B cell (primary cell): Measurements from ENCODE around the gene DNAAF3. TPM values are rescaled to one million over a fixed set of nuclear protein-coding genes. Genes with fewer than 3 reads are reported as not detected.

ENCODE experiments used
- ATAC-seq: fragments of 200-7000 bp; cut with Tn5 transposase; one replicate; pipeline ENCODE4 v1.10.0; 2021; ENCODE audit warnings: low read depth, mild to moderate bottlenecking, moderate number of reproducible peaks, moderate library complexity
- CTCF ChIA-PET: fragments of 350-600 bp; sonication (Branson Sonifier 250); formaldehyde crosslinking; loops from one replicate; lab custom pipeline; 2021; ENCODE audit warnings: antibody characterized with exemption, inconsistent platforms; lab: Charles Lee
- POLR2A ChIA-PET: fragments of 350-600 bp; sonication (Branson Sonifier 250); formaldehyde crosslinking; loops from one replicate; lab custom pipeline; 2021; ENCODE audit warnings: antibody characterized with exemption; lab: Charles Lee
- DNase-seq: peaks from one replicate; pipeline ENCODE4 v3.0.0; 2013
- H2AFZ ChIP-seq: 2 replicates; pipeline ENCODE4 v1.6.1; 2012; ENCODE audit warnings: mild to moderate bottlenecking, low read depth, low read length; ENCODE audit not compliant: insufficient read depth, poor library complexity, severe bottlenecking
- H3K27ac ChIP-seq, 2 donors: 1 replicate in 1 of 2; 2 replicates in 1 of 2; pipeline ENCODE4 v1.5.1; 2012 to 2013; ENCODE audit warnings: low read length in 2 of 2, mild to moderate bottlenecking in 2 of 2, moderate library complexity in 1 of 2
- H3K27me3 ChIP-seq, 4 experiments: fragments of 200-600 bp in 1 of 4; sonication (generic) in 1 of 4; replicated peaks in 1 of 4; 1 replicate in 2 of 4; 2 replicates in 2 of 4; pipeline versions ENCODE4 v1.6.1 to v1.7.0; 2013 to 2016; ENCODE audit warnings: low read length in 3 of 4, mild to moderate bottlenecking in 2 of 4, mixed read lengths in 1 of 4, moderate library complexity in 1 of 4; ENCODE audit not compliant: insufficient read depth in 4 of 4, control insufficient read depth in 3 of 4; ENCODE audit errors: control extremely low read depth in 1 of 4
- H3K36me3 ChIP-seq, 2 experiments: replicated peaks in 1 of 2; 1 replicate in 1 of 2; 2 replicates in 1 of 2; pipeline versions ENCODE4 v1.6.1 to v1.7.1; 2013; ENCODE audit warnings: low read length in 1 of 2; ENCODE audit not compliant: insufficient read depth in 2 of 2, control insufficient read depth in 1 of 2; ENCODE audit errors: control extremely low read depth in 1 of 2, extremely low read depth in 1 of 2
- H3K4me1 ChIP-seq, 2 donors: fragments of 200-600 bp in 1 of 2; sonication (generic) in 1 of 2; 1 replicate in 1 of 2; 2 replicates in 1 of 2; pipeline versions ENCODE4 v1.5.1 to v1.6.1; 2013 to 2017; ENCODE audit warnings: low read length in 2 of 2; ENCODE audit not compliant: control insufficient read depth in 2 of 2, insufficient read depth in 2 of 2
- H3K4me2 ChIP-seq: replicated peaks from 2 replicates; pipeline ENCODE3; 2012; ENCODE audit warnings: mild to moderate bottlenecking, low read depth, low read length; ENCODE audit not compliant: poor library complexity, severe bottlenecking
- H3K4me3 ChIP-seq, 5 experiments: fragments of 200-600 bp in 1 of 5; sonication (generic) in 1 of 5; 1 replicate in 3 of 5; 2 replicates in 2 of 5; pipeline versions ENCODE4 v1.5.1 to v1.7.0; 2011 to 2016; ENCODE audit warnings: low read length in 4 of 5, mild to moderate bottlenecking in 4 of 5, low read depth in 2 of 5, control low read depth in 1 of 5, moderate library complexity in 1 of 5; ENCODE audit not compliant: insufficient read depth in 1 of 5; ENCODE audit errors: control extremely low read depth in 1 of 5, extremely low read depth in 1 of 5
- H3K79me2 ChIP-seq: fragments of 200-600 bp; sonication (generic); one replicate; pipeline ENCODE4 v1.6.0; 2016; ENCODE audit warnings: low read length; ENCODE audit not compliant: control insufficient read depth, insufficient read depth
- H3K9ac ChIP-seq: fragments of 200-600 bp; sonication (generic); 2 replicates; pipeline ENCODE4 v1.6.1; 2017; ENCODE audit warnings: mild to moderate bottlenecking, low read length, moderate library complexity
- H3K9me3 ChIP-seq, 3 donors: one replicate each; pipeline versions ENCODE4 v1.6.1 to v1.7.1; 2013; ENCODE audit warnings: low read length in 2 of 3; ENCODE audit not compliant: control insufficient read depth in 2 of 3, insufficient read depth in 1 of 3; ENCODE audit errors: control extremely low read depth in 1 of 3
- H4K20me1 ChIP-seq: 2 replicates; pipeline ENCODE4 v1.6.0; 2012; ENCODE audit warnings: mild to moderate bottlenecking, low read length; ENCODE audit not compliant: insufficient read depth, control insufficient read depth, poor library complexity, severe bottlenecking
- H3K27ac Mint-ChIP-seq: one replicate; pipeline ENCODE4 v1.8.0; 2021; ENCODE audit warnings: mixed read lengths
- H3K27me3 Mint-ChIP-seq: one replicate; pipeline ENCODE4 v1.8.0; 2021; ENCODE audit warnings: mixed read lengths
- H3K4me1 Mint-ChIP-seq: one replicate; pipeline ENCODE4 v1.8.0; 2021; ENCODE audit warnings: mixed read lengths
- H3K4me3 Mint-ChIP-seq: one replicate; pipeline ENCODE4 v1.8.0; 2021; ENCODE audit warnings: mixed read lengths
- H3K9me3 Mint-ChIP-seq: one replicate; pipeline ENCODE4 v1.8.0; 2022; ENCODE audit warnings: mixed read lengths; ENCODE audit not compliant: insufficient read depth
- CTCF ChIP-seq: fragments of 200-600 bp; IDR thresholded peaks from one replicate; pipeline ENCODE4 v1.8.0; 2022; ENCODE audit warnings: antibody characterized with exemption, mild to moderate bottlenecking
- EZH2 ChIP-seq: IDR thresholded peaks from 2 replicates; pipeline ENCODE4 v1.6.1; 2012; ENCODE audit warnings: borderline replicate concordance, low read depth, mild to moderate bottlenecking, moderate library complexity, low read length; ENCODE audit not compliant: insufficient read depth, poor library complexity, severe bottlenecking
- WGBS: methylation state at CpG from one replicate; pipeline ENCODE4 v1.1.5; 2013; ENCODE audit warnings: missing lambda C conversion rate; ENCODE audit not compliant: insufficient coverage; 5-methylcytosine and 5-hydroxymethylcytosine counted together
- intact Hi-C: fragments of 100-400 bp; cut with micrococcal nuclease; formaldehyde crosslinking; loops from one replicate; pipeline ENCODE4 v1.10.0; 2022
- polyA plus RNA-seq: library from polyadenylated mRNA; depleted of rRNA; stranded (reverse); fragments of >200 nt; gene quantifications from 2 replicates; pipeline ENCODE4 v1.2.3, GENCODE V29; 2012
- total RNA-seq, 2 donors: library from RNA; stranded (reverse); fragments of 120-200 nt in 1 of 2; gene quantifications; 1 replicate in 1 of 2; 2 replicates in 1 of 2; pipeline versions ENCODE4 v1.2.3 to v1.2.4, GENCODE V29; 2013 to 2022

Gene DNAAF3
- total and polyA plus RNA-seq, 2 donors (not counting 1 experiment from before 2014, with no cell fraction given): not detected

- H3K27me3 ChIP-seq: peaks cover 0 to 16% (median 0%) of the 10 kb centered on the region in 4 experiments
- no peak for DNase-seq
- H3K36me3 ChIP-seq: no peaks in the 10 kb centered on the region
- H3K4me1 ChIP-seq: no peaks in the 10 kb centered on the region
- WGBS: 84% methylated on average over 4 of the region's 5 CpGs
- H4K20me1 ChIP-seq: no peaks in the 10 kb centered on the region
- H3K9me3 Mint-ChIP-seq: no peaks in the 10 kb centered on the region
- H3K4me3 Mint-ChIP-seq: no peak overlapping the region
- peaks cover 0 to 13% (median 0%) of the 10 kb centered on the region in 3 donors for H3K9me3 ChIP-seq
- H3K4me3 ChIP-seq: no peak overlapping the region
- ChIA-PET CTCF (interaction anchor here (1.2 to 1.7 kb wide), 2 partner anchors 91 to 218 kb away, joined by 3 to 4 read pairs; no protein-coding TSS in a partner anchor), POLR2A (interaction anchor here (0.7 kb wide), 1 partner anchor 20 kb away, joined by 5 read pairs; no protein-coding TSS in a partner anchor)
- no peak for ATAC-seq
- no peak overlapping the region for H2AFZ ChIP-seq
- peaks cover 44% of the 10 kb centered on the region for H3K27me3 Mint-ChIP-seq
- intact Hi-C loops: no loop called here
- H3K4me2 ChIP-seq: no peak overlapping the region
- TF ChIP-seq EZH2 (no peak), CTCF (no peak)
- no peak overlapping the region for H3K27ac ChIP-seq
- no peaks in the 10 kb centered on the region for H3K79me2 ChIP-seq
- no peak overlapping the region for H3K27ac Mint-ChIP-seq
- no peak overlapping the region for H3K9ac ChIP-seq
- no peaks in the 10 kb centered on the region for H3K4me1 Mint-ChIP-seq
Observed at GRCh38 chr19:55199620-55200204, 33.3 kb upstream of the DNAAF3 start.

DNA sequence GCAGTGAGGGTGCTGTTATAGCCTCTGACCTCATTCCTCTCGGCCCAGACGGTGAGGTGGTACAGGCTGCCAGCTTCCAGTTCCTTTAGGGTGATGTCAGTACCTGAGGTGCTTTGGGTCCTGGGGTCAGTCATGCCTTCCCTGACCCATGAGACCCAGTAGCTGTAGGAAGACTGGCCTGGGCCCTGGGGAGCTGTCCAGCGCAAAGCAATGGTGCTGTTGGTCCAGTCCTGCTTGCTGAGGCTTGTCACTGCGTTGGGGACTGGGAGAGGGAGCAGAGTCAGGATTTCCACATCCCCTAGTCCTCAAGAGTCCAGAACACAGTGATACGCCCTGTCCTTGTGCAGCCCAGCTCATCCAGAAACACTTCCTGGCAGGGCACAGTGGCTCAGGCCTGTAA is 32.2 kb upstream of the DNAAF3 start:
- Mint-ChIP-seq H3K27ac (no peak overlapping the region), H3K4me3 (no peak overlapping the region), H3K9me3 (no peaks in the 10 kb centered on the region), H3K4me1 (no peaks in the 10 kb centered on the region), H3K27me3 (peaks cover 36% of the 10 kb centered on the region)
- no peak overlapping the region for H3K27ac ChIP-seq
- TF ChIP-seq CTCF (no peak), EZH2 (no peak)
- no peak overlapping the region for H3K4me3 ChIP-seq
- peaks cover 0 to 13% (median 0%) of the 10 kb centered on the region in 3 donors for H3K9me3 ChIP-seq
- intact Hi-C loops: no loop called here
- H3K79me2 ChIP-seq: no peaks in the 10 kb centered on the region
- DNase-seq (no peak), ATAC-seq (no peak)
- no peak overlapping the region for H2AFZ ChIP-seq
- CTCF ChIA-PET: interaction anchor here (1.1 kb wide), 1 partner anchor 57 kb away, joined by 4 read pairs; no protein-coding TSS in a partner anchor
- H3K4me1 ChIP-seq: no peaks in the 10 kb centered on the region
- no peak overlapping the region for H3K4me2 ChIP-seq
- peaks cover 0 to 16% (median 0%) of the 10 kb centered on the region in 4 experiments for H3K27me3 ChIP-seq
- POLR2A ChIA-PET: no interaction called here
- no peaks in the 10 kb centered on the region for H3K36me3 ChIP-seq
- 54% methylated on average over 5 of the region's 5 CpGs for WGBS
- H3K9ac ChIP-seq: no peak overlapping the region
- no peaks in the 10 kb centered on the region for H4K20me1 ChIP-seq
